H9 (cell line): ENCODE measurements around the gene TFAP2E. TPM values are rescaled to one million over a fixed set of nuclear protein-coding genes. Genes with fewer than 3 reads are reported as not detected.

Experiments used
- DNase-seq: peaks from one replicate; pipeline ENCODE4 v3.0.0-alpha.2; 2017
- H2AFZ ChIP-seq: one replicate; pipeline ENCODE4 v1.6.1; 2013; ENCODE audit warnings: mild to moderate bottlenecking, low read length, control low read depth, moderate library complexity
- H2AK5ac ChIP-seq: 2 replicates; pipeline ENCODE4 v1.6.1; 2013; ENCODE audit warnings: low read length, control low read depth, mixed read lengths; ENCODE audit not compliant: insufficient read length
- H2BK120ac ChIP-seq: one replicate; pipeline ENCODE4 v1.6.1; 2013; ENCODE audit warnings: low read depth, mild to moderate bottlenecking, low read length, control low read depth, inconsistent platforms; ENCODE audit not compliant: poor library complexity, severe bottlenecking
- H2BK12ac ChIP-seq: 2 replicates; pipeline ENCODE4 v1.6.1; 2013; ENCODE audit warnings: low read length, control low read depth, mixed read lengths, low read depth; ENCODE audit not compliant: insufficient read length
- H2BK15ac ChIP-seq: 2 replicates; pipeline ENCODE4 v1.6.1; 2013; ENCODE audit warnings: low read depth, low read length, control low read depth
- H2BK20ac ChIP-seq: one replicate; pipeline ENCODE4 v1.6.1; 2013; ENCODE audit warnings: low read depth, mild to moderate bottlenecking, low read length, control low read depth, inconsistent platforms; ENCODE audit not compliant: poor library complexity, severe bottlenecking
- H2BK5ac ChIP-seq: 2 replicates; pipeline ENCODE4 v1.6.1; 2013; ENCODE audit warnings: low read length, control low read depth, mixed read lengths; ENCODE audit not compliant: insufficient read length
- H3K14ac ChIP-seq: 2 replicates; pipeline ENCODE4 v1.6.1; 2013; ENCODE audit warnings: low read length, control low read depth; ENCODE audit not compliant: insufficient read depth
- H3K18ac ChIP-seq: 2 replicates; pipeline ENCODE4 v1.6.1; 2013; ENCODE audit warnings: low read depth, mild to moderate bottlenecking, mixed read lengths, low read length, control low read depth; ENCODE audit not compliant: insufficient read length
- H3K23ac ChIP-seq: 2 replicates; pipeline ENCODE4 v1.6.1; 2013; ENCODE audit warnings: low read length, control low read depth, mixed read lengths, low read depth; ENCODE audit not compliant: insufficient read length
- H3K23me2 ChIP-seq: 2 replicates; pipeline ENCODE4 v1.6.1; 2013; ENCODE audit warnings: low read depth, mild to moderate bottlenecking, mixed read lengths, low read length, control low read depth; ENCODE audit not compliant: insufficient read length, poor library complexity, severe bottlenecking
- H3K27ac ChIP-seq: 2 replicates; pipeline ENCODE4 v1.5.1; 2013; ENCODE audit warnings: low read length, control low read depth, mixed read lengths, low read depth; ENCODE audit not compliant: insufficient read length
- H3K27me3 ChIP-seq: 2 replicates; pipeline ENCODE4 v1.6.1; 2013; ENCODE audit warnings: low read length, control low read depth, inconsistent platforms; ENCODE audit not compliant: insufficient read depth
- H3K4ac ChIP-seq: 2 replicates; pipeline ENCODE4 v1.6.1; 2013; ENCODE audit warnings: low read depth, mild to moderate bottlenecking, control low read depth, inconsistent platforms, low read length, moderate library complexity
- H3K4me1 ChIP-seq: 2 replicates; pipeline ENCODE4 v1.6.1; 2013; ENCODE audit warnings: low read length, control low read depth, inconsistent platforms; ENCODE audit not compliant: insufficient read depth
- H3K4me2 ChIP-seq: 2 replicates; pipeline ENCODE4 v1.6.1; 2013; ENCODE audit warnings: low read length, control low read depth, mixed read lengths; ENCODE audit not compliant: insufficient read length, insufficient read depth
- H3K56ac ChIP-seq: 2 replicates; pipeline ENCODE4 v1.6.1; 2013; ENCODE audit warnings: low read depth, mild to moderate bottlenecking, mixed read lengths, low read length, control low read depth; ENCODE audit not compliant: insufficient read length
- H3K79me1 ChIP-seq: 2 replicates; pipeline ENCODE4 v1.6.1; 2013; ENCODE audit warnings: low read depth, mild to moderate bottlenecking, moderate library complexity, low read length, control low read depth, inconsistent platforms; ENCODE audit not compliant: insufficient read depth, poor library complexity, severe bottlenecking
- H3K79me2 ChIP-seq: 2 replicates; pipeline ENCODE4 v1.6.1; 2013; ENCODE audit warnings: low read length, control low read depth, inconsistent platforms; ENCODE audit not compliant: insufficient read depth
- H3K9ac ChIP-seq: 2 replicates; pipeline ENCODE4 v1.6.1; 2013; ENCODE audit warnings: low read length, control low read depth, mixed read lengths; ENCODE audit not compliant: insufficient read length; ENCODE audit errors: extremely low read depth
- H3K9me3 ChIP-seq: one replicate; pipeline ENCODE4 v1.6.1; 2013; ENCODE audit warnings: low read depth, low read length, inconsistent platforms; ENCODE audit not compliant: control insufficient read depth
- H3T11ph ChIP-seq: one replicate; pipeline ENCODE4 v1.6.1; 2013; ENCODE audit warnings: mild to moderate bottlenecking, low read length, control low read depth, inconsistent platforms
- H4K20me1 ChIP-seq: one replicate; pipeline ENCODE4 v1.6.1; 2013; ENCODE audit not compliant: control insufficient read depth, insufficient read length, insufficient read depth
- H4K5ac ChIP-seq: 2 replicates; pipeline ENCODE4 v1.6.1; 2013; ENCODE audit warnings: low read depth, mild to moderate bottlenecking, mixed read lengths, low read length, control low read depth; ENCODE audit not compliant: insufficient read length
- H4K8ac ChIP-seq: replicated peaks from 2 replicates; pipeline ENCODE4 v1.6.1; 2013; ENCODE audit warnings: low read length, control low read depth, mixed read lengths, low read depth; ENCODE audit not compliant: insufficient read length
- H4K91ac ChIP-seq: 2 replicates; pipeline ENCODE4 v1.6.1; 2013; ENCODE audit warnings: low read depth, mild to moderate bottlenecking, moderate library complexity, mixed read lengths, low read length, control low read depth; ENCODE audit not compliant: insufficient read length
- H3K27ac Mint-ChIP-seq, 3 experiments: 2 replicates in 2 of 3; 3 replicates in 1 of 3; pipeline ENCODE4 v1.8.0; 2020 to 2021; ENCODE audit warnings: mixed read lengths in 3 of 3, mild to moderate bottlenecking in 1 of 3, moderate library complexity in 1 of 3
- H3K27me3 Mint-ChIP-seq: 2 replicates; pipeline ENCODE4 v1.8.0; 2021; ENCODE audit warnings: low read depth, mild to moderate bottlenecking, moderate library complexity, mixed read lengths
- H3K36me3 Mint-ChIP-seq, 3 experiments: 2 replicates in 2 of 3; 3 replicates in 1 of 3; pipeline ENCODE4 v1.8.0; 2020 to 2021; ENCODE audit warnings: low read depth in 3 of 3, mixed read lengths in 3 of 3; ENCODE audit not compliant: insufficient read depth in 1 of 3
- H3K4me1 Mint-ChIP-seq, 2 experiments: 2 replicates each; pipeline ENCODE4 v1.8.0; 2020; ENCODE audit warnings: mixed read lengths in 2 of 2
- H3K4me3 Mint-ChIP-seq, 2 experiments: 2 replicates in 1 of 2; 3 replicates in 1 of 2; pipeline ENCODE4 v1.8.0; 2020 to 2021; ENCODE audit warnings: mild to moderate bottlenecking in 2 of 2, mixed read lengths in 2 of 2, moderate library complexity in 1 of 2
- H3K9me3 Mint-ChIP-seq, 2 experiments: 2 replicates in 1 of 2; 3 replicates in 1 of 2; pipeline ENCODE4 v1.8.0; 2020; ENCODE audit warnings: mild to moderate bottlenecking in 2 of 2, mixed read lengths in 2 of 2, moderate library complexity in 1 of 2
- CTCF ChIP-seq: fragments of 200-600 bp; sonication (generic); conservative IDR thresholded peaks from 3 replicates; pipeline ENCODE4 v1.8.0; 2021; ENCODE audit warnings: antibody characterized with exemption, mild to moderate bottlenecking
- WGBS: extraction: QIAGEN DNeasy Blood & Tissue Kit; methylation state at CpG from one replicate; pipeline ENCODE4 v1.1.7; 2013; ENCODE audit warnings: missing lambda C conversion rate, low lambda C conversion rate, mixed read lengths; ENCODE audit not compliant: insufficient read length; ENCODE audit errors: extremely low coverage; 5-methylcytosine and 5-hydroxymethylcytosine counted together
- total RNA-seq: library from RNA; stranded (reverse); gene quantifications from 2 replicates; pipeline ENCODE4 v1.2.1, GENCODE V29; 2021

TFAP2E gene
- total RNA-seq, 1 experiment from 2014 or later, result 0.70 TPM

- no peaks in the 10 kb centered on the region for H3K9me3 ChIP-seq
- no peak overlapping the region for H3K4ac ChIP-seq
- H3K56ac ChIP-seq, result no peak overlapping the region
- H3T11ph ChIP-seq, result no peak overlapping the region
- Mint-ChIP-seq H3K9me3 (no peaks in the 10 kb centered on the region; a peak in 1 of 5 replicates), H3K27ac (no peak overlapping the region), H3K4me1 (peaks cover 19 to 26% of the 10 kb centered on the region in 2 experiments), H3K4me3 (no peak overlapping the region), H3K36me3 (peaks cover 4 to 6% (median 5%) of the 10 kb centered on the region in 3 experiments; a peak in 6 of 7 replicates), H3K27me3 (peaks cover 79% of the 10 kb centered on the region)
- no peak overlapping the region for H3K23ac ChIP-seq
- 0 out of 2 replicates have a peak, but pooled peaks cover 2% of the 10 kb centered on the region for H3K4me1 ChIP-seq
- no peak overlapping the region for H3K18ac ChIP-seq
- no peaks in the 10 kb centered on the region for H4K20me1 ChIP-seq
- H2AK5ac ChIP-seq, result no peak overlapping the region
- no peak overlapping the region for H4K5ac ChIP-seq
- no peak overlapping the region for H2AFZ ChIP-seq
- no peaks in the 10 kb centered on the region for H3K79me1 ChIP-seq
- no peak for DNase-seq
- no peak overlapping the region for H3K14ac ChIP-seq
- no peak overlapping the region for H2BK120ac ChIP-seq
- no peak overlapping the region for H2BK12ac ChIP-seq
- no peak overlapping the region for H2BK20ac ChIP-seq
- no peak overlapping the region for H4K91ac ChIP-seq
- TF ChIP-seq CTCF, result no peak
- H3K79me2 ChIP-seq, result no peaks in the 10 kb centered on the region
- no peak overlapping the region for H3K4me2 ChIP-seq
- WGBS, result no CpG with 5 or more reads among the region's 8 CpGs
- peaks cover 9% of the 10 kb centered on the region for H3K23me2 ChIP-seq
- H2BK15ac ChIP-seq, result no peak overlapping the region
- no peak overlapping the region for H4K8ac ChIP-seq
- H3K27me3 ChIP-seq, result peaks cover 56% of the 10 kb centered on the region
- no peak overlapping the region for H2BK5ac ChIP-seq
- no peak overlapping the region for H3K27ac ChIP-seq
- H3K9ac ChIP-seq, result no peak overlapping the region
Observed at GRCh38 chr1:35571263-35571662, 1.9 kb upstream of the TFAP2E start.
